Measurements from ENCODE around the gene GABRA6.

Gene GABRA6

GRCh38 chr5:161751265-161751664, 65.7 kb downstream of the GABRA6 start:
- in situ Hi-C loops (cut with MboI; ENCODE audit: low sequenced_read_pairs), result no loop called here
